ENCODE data around the gene PCLO.
"Not testable (repeated sequence)": the region's sequence is repeated elsewhere in the genome, so short reads cannot be mapped to it uniquely, and the experiment has no call there.

Gene PCLO

GRCh38 chr7:82726038-82726800 is 436.5 kb downstream of the PCLO start:
- no peak for DNase-seq

- no peak for DNase-seq
Measured at GRCh38 chr7:82723411-82723810, 439.3 kb downstream of the PCLO start.

GRCh38 chr7:82722946-82723345 is 439.7 kb downstream of the PCLO start:
- no peak for DNase-seq

- DNase-seq, result no peak
Measured at GRCh38 chr7:82715344-82715743, 447.3 kb downstream of the PCLO start.

GRCh38 chr7:82714883-82715282 is 447.8 kb downstream of the PCLO start:
- no peak for DNase-seq

- DNase-seq, result no peak
Measured at GRCh38 chr7:82713506-82713905, 449.2 kb downstream of the PCLO start.

GRCh38 chr7:82706344-82706743 is 456.3 kb downstream of the PCLO start:
- DNase-seq, result not testable (repeated sequence)

- DNase-seq, result no peak
Measured at GRCh38 chr7:82705517-82706260, 457.0 kb downstream of the PCLO start.

- DNase-seq, result no peak
Measured at GRCh38 chr7:82704121-82704520, 458.6 kb downstream of the PCLO start.

All from stimulated activated CD8-positive, alpha-beta memory T cell treated with anti-CD3 and anti-CD28 coated beads, Interleukin-4, amount 100 ng/mL, for 48 hours (primary cell).